WTC11 (cell line): Measurements from ENCODE around the gene FYCO1. TPM values are rescaled to one million over a fixed set of nuclear protein-coding genes. Genes with fewer than 3 reads are reported as not detected.

ENCODE experiments used
- ATAC-seq: fragments of 200-7000 bp; cut with Tn5 transposase; 2 replicates; pipeline ENCODE4 v1.10.0; 2021; ENCODE audit warnings: mild to moderate bottlenecking, moderate library complexity
- CTCF ChIA-PET: fragments of 300-600 bp; sonication (Branson Sonifier 250); formaldehyde crosslinking; loops from one replicate; lab custom pipeline; 2021; ENCODE audit warnings: antibody characterized with exemption; lab: Charles Lee
- POLR2A ChIA-PET: fragments of 350-600 bp; sonication (Branson Sonifier 250); formaldehyde crosslinking; loops from one replicate; lab custom pipeline; 2021; ENCODE audit warnings: antibody characterized with exemption; lab: Charles Lee
- DNase-seq: peaks from one replicate; pipeline ENCODE4 v3.0.0; 2021; ENCODE audit warnings: low spot score
- H3K27ac Mint-ChIP-seq: 2 replicates; pipeline ENCODE4 v1.8.0; 2021; ENCODE audit warnings: mixed read lengths
- H3K27me3 Mint-ChIP-seq: 2 replicates; pipeline ENCODE4 v1.8.0; 2021; ENCODE audit warnings: low read depth, mild to moderate bottlenecking, moderate library complexity, mixed read lengths
- H3K36me3 Mint-ChIP-seq: 2 replicates; pipeline ENCODE4 v1.8.0; 2021; ENCODE audit warnings: mixed read lengths
- H3K4me1 Mint-ChIP-seq: 2 replicates; pipeline ENCODE4 v1.8.0; 2022; ENCODE audit warnings: mixed read lengths
- H3K4me3 Mint-ChIP-seq: 2 replicates; pipeline ENCODE4 v1.8.0; 2021; ENCODE audit warnings: mild to moderate bottlenecking, moderate library complexity, mixed read lengths
- H3K9me3 Mint-ChIP-seq: 2 replicates; pipeline ENCODE4 v1.8.0; 2021; ENCODE audit warnings: mixed read lengths
- CREM ChIP-seq: sonication (generic); formaldehyde crosslinking; IDR thresholded peaks from 2 replicates; pipeline ENCODE4 v1.8.1; 2022; ENCODE audit warnings: mild to moderate bottlenecking, missing genetic modification reagents, moderate library complexity
- ELF4 ChIP-seq: sonication (generic); formaldehyde crosslinking; IDR thresholded peaks from 2 replicates; pipeline ENCODE4 v1.8.1; 2022; ENCODE audit warnings: low read depth, mild to moderate bottlenecking, moderate library complexity, missing genetic modification reagents
- EMX1 ChIP-seq: fragments of 250-450 bp; sonication (Bioruptor Pico); IDR thresholded peaks from 2 replicates; pipeline ENCODE4 v1.8.0; 2021; ENCODE audit warnings: mild to moderate bottlenecking
- FOXK1 ChIP-seq: sonication (generic); formaldehyde crosslinking; IDR thresholded peaks from 2 replicates; pipeline ENCODE4 v1.8.0; 2022; ENCODE audit warnings: mild to moderate bottlenecking, moderate library complexity, missing genetic modification reagents
- FOXP1 ChIP-seq: sonication (generic); formaldehyde crosslinking; IDR thresholded peaks from 2 replicates; pipeline ENCODE4 v1.8.0; 2022; ENCODE audit warnings: missing genetic modification reagents, mild to moderate bottlenecking, moderate library complexity, borderline replicate concordance
- IRF2 ChIP-seq: sonication (generic); formaldehyde crosslinking; IDR thresholded peaks from 2 replicates; pipeline ENCODE4 v1.8.0; 2022; ENCODE audit warnings: low read depth, missing genetic modification reagents, borderline replicate concordance
- MXD4 ChIP-seq: fragments of 250-450 bp; sonication (Bioruptor Pico); IDR thresholded peaks from 2 replicates; pipeline ENCODE4 v1.8.0; 2021; ENCODE audit warnings: mild to moderate bottlenecking, moderate library complexity, borderline replicate concordance
- NR3C1 ChIP-seq: sonication (generic); formaldehyde crosslinking; conservative IDR thresholded peaks from 2 replicates; pipeline ENCODE4 v1.8.1; 2023; ENCODE audit warnings: low read depth, mild to moderate bottlenecking, missing genetic modification reagents
- SMAD4 ChIP-seq: sonication (generic); formaldehyde crosslinking; IDR thresholded peaks from 2 replicates; pipeline ENCODE4 v1.8.0; 2022; ENCODE audit warnings: mild to moderate bottlenecking, missing genetic modification reagents
- TCF7 ChIP-seq: sonication (generic); formaldehyde crosslinking; IDR thresholded peaks from 2 replicates; pipeline ENCODE4 v1.8.0; 2022; ENCODE audit warnings: mild to moderate bottlenecking, low read depth, missing genetic modification reagents, moderate library complexity
- TEAD1 ChIP-seq: sonication (generic); formaldehyde crosslinking; IDR thresholded peaks from 2 replicates; pipeline ENCODE4 v1.8.0; 2022; ENCODE audit warnings: mild to moderate bottlenecking, missing genetic modification reagents
- TP53 ChIP-seq: sonication (generic); formaldehyde crosslinking; IDR thresholded peaks from 2 replicates; pipeline ENCODE4 v1.8.1; 2023; ENCODE audit warnings: mild to moderate bottlenecking, missing genetic modification reagents
- ZNF219 ChIP-seq: sonication (generic); formaldehyde crosslinking; IDR thresholded peaks from 2 replicates; pipeline ENCODE4 v1.8.0; 2023; ENCODE audit warnings: missing genetic modification reagents, mild to moderate bottlenecking, borderline replicate concordance
- ZNF416 ChIP-seq: fragments of 250-450 bp; sonication (Bioruptor Pico); IDR thresholded peaks from 2 replicates; pipeline ENCODE4 v1.9.0; 2021; ENCODE audit warnings: mild to moderate bottlenecking, inconsistent platforms
- total RNA-seq: library from RNA; stranded (reverse); gene quantifications from 3 replicates; pipeline ENCODE4 v1.2.3, GENCODE V29; 2021
- TF ChIP-seq, protein P1 (sequence below): sonication (generic); formaldehyde crosslinking; IDR thresholded peaks from 2 replicates; pipeline ENCODE4 v1.8.0; 2022; ENCODE audit warnings: missing genetic modification reagents
- TF ChIP-seq, protein P2 (sequence below): sonication (generic); formaldehyde crosslinking; IDR thresholded peaks from 2 replicates; pipeline ENCODE4 v1.8.1; 2023; ENCODE audit warnings: mild to moderate bottlenecking, missing genetic modification reagents
- TF ChIP-seq, protein P3 (sequence below): sonication (generic); formaldehyde crosslinking; IDR thresholded peaks from 2 replicates; pipeline ENCODE4 v1.8.1; 2023; ENCODE audit warnings: mild to moderate bottlenecking, missing genetic modification reagents
- TF ChIP-seq, protein P4 (sequence below): sonication (generic); formaldehyde crosslinking; IDR thresholded peaks from 2 replicates; pipeline ENCODE4 v1.8.0; 2022; ENCODE audit warnings: mild to moderate bottlenecking, missing genetic modification reagents

Gene FYCO1
- total RNA-seq, 1 experiment from 2014 or later, result 13.9 TPM

DNA sequence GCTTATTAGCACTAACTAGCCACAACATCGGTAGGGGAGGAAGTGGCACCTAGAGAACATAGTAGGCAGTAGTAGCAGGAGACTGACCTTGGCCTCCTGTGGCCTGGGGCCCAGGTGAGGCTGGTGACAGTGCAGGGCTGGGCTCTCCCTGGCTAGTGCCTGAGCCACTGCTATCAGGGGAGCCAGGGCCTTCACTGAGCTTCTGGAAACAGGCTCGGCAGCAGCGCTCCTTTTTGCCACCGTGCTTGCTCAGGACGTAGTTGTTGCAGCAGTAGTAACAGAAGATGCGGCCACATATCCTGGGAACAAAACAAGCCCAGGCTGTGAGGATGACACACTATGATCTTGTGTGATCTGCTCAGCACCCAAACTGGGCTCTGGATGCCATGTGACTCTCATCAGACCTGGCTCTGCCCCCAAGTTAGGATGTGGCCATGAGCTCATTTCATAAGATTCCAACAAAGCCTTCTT is 37.3 kb downstream of the FYCO1 start:
- ChIA-PET CTCF (interaction anchor here (0.6 to 2.5 kb wide), 3 partner anchors 8 to 37 kb away, joined by 3 to 10 read pairs (median 3); no protein-coding TSS in a partner anchor), POLR2A (no interaction called here)
- no peak for ATAC-seq
- no peak overlapping the region for H3K4me3 Mint-ChIP-seq
- H3K27me3 Mint-ChIP-seq, result no peaks in the 10 kb centered on the region
- H3K36me3 Mint-ChIP-seq, result peaks cover 80% of the 10 kb centered on the region
- no peak overlapping the region for H3K27ac Mint-ChIP-seq
- H3K9me3 Mint-ChIP-seq, result no peaks in the 10 kb centered on the region
- H3K4me1 Mint-ChIP-seq, result no peaks in the 10 kb centered on the region
- no peak for DNase-seq
- no peak for TF ChIP-seq TP53 (CRISPR knock-in tag)
- no peak for TF ChIP-seq EMX1 (CRISPR knock-in tag)
- no peak for TF ChIP-seq TCF7 (CRISPR knock-in tag)
- TF ChIP-seq SMAD4 (CRISPR knock-in tag), result no peak
- TF ChIP-seq ZNF416, result no peak
- TF ChIP-seq, protein P1, sequence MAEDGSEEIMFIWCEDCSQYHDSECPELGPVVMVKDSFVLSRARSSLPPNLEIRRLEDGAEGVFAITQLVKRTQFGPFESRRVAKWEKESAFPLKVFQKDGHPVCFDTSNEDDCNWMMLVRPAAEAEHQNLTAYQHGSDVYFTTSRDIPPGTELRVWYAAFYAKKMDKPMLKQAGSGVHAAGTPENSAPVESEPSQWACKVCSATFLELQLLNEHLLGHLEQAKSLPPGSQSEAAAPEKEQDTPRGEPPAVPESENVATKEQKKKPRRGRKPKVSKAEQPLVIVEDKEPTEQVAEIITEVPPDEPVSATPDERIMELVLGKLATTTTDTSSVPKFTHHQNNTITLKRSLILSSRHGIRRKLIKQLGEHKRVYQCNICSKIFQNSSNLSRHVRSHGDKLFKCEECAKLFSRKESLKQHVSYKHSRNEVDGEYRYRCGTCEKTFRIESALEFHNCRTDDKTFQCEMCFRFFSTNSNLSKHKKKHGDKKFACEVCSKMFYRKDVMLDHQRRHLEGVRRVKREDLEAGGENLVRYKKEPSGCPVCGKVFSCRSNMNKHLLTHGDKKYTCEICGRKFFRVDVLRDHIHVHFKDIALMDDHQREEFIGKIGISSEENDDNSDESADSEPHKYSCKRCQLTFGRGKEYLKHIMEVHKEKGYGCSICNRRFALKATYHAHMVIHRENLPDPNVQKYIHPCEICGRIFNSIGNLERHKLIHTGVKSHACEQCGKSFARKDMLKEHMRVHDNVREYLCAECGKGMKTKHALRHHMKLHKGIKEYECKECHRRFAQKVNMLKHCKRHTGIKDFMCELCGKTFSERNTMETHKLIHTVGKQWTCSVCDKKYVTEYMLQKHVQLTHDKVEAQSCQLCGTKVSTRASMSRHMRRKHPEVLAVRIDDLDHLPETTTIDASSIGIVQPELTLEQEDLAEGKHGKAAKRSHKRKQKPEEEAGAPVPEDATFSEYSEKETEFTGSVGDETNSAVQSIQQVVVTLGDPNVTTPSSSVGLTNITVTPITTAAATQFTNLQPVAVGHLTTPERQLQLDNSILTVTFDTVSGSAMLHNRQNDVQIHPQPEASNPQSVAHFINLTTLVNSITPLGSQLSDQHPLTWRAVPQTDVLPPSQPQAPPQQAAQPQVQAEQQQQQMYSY (CRISPR knock-in tag), result no peak
- TF ChIP-seq NR3C1 (CRISPR knock-in tag), result no peak
- no peak for TF ChIP-seq ZNF219
- TF ChIP-seq, protein P2, sequence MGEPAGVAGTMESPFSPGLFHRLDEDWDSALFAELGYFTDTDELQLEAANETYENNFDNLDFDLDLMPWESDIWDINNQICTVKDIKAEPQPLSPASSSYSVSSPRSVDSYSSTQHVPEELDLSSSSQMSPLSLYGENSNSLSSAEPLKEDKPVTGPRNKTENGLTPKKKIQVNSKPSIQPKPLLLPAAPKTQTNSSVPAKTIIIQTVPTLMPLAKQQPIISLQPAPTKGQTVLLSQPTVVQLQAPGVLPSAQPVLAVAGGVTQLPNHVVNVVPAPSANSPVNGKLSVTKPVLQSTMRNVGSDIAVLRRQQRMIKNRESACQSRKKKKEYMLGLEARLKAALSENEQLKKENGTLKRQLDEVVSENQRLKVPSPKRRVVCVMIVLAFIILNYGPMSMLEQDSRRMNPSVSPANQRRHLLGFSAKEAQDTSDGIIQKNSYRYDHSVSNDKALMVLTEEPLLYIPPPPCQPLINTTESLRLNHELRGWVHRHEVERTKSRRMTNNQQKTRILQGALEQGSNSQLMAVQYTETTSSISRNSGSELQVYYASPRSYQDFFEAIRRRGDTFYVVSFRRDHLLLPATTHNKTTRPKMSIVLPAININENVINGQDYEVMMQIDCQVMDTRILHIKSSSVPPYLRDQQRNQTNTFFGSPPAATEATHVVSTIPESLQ (CRISPR knock-in tag), result no peak
- TF ChIP-seq FOXP1 (CRISPR knock-in tag), result no peak
- TF ChIP-seq CREM (CRISPR knock-in tag), result no peak
- no peak for TF ChIP-seq IRF2 (CRISPR knock-in tag)
- TF ChIP-seq, protein P3, sequence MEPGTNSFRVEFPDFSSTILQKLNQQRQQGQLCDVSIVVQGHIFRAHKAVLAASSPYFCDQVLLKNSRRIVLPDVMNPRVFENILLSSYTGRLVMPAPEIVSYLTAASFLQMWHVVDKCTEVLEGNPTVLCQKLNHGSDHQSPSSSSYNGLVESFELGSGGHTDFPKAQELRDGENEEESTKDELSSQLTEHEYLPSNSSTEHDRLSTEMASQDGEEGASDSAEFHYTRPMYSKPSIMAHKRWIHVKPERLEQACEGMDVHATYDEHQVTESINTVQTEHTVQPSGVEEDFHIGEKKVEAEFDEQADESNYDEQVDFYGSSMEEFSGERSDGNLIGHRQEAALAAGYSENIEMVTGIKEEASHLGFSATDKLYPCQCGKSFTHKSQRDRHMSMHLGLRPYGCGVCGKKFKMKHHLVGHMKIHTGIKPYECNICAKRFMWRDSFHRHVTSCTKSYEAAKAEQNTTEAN (CRISPR knock-in tag), result no peak
- no peak for TF ChIP-seq FOXK1 (CRISPR knock-in tag)
- no peak for TF ChIP-seq TEAD1
- TF ChIP-seq ELF4 (CRISPR knock-in tag), result no peak
- TF ChIP-seq, all 79 proteins: peak for 0

DNA sequence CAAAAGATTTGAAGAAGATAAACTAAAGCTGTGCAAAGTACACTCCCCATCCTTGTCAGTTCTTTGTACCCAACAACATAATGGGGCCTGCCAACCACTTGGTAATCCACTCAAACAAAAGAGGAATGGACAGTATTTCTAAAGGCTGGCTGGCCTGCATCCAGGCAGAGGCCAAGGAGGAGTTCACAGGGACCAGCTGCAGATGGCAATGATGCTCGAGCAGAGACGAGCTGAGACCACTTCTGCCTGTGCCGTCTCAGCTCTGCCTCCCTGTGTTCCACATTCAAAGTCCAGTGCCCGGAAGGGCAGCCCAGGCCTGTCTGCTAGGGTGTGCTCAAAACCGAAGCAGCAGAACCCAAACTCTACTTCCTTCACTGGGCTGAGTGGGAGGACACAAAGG is 38.0 kb downstream of the FYCO1 start:
- no peak for ATAC-seq
- Mint-ChIP-seq H3K9me3 (no peaks in the 10 kb centered on the region), H3K4me1 (no peaks in the 10 kb centered on the region), H3K4me3 (no peak overlapping the region), H3K27ac (no peak overlapping the region), H3K27me3 (no peaks in the 10 kb centered on the region), H3K36me3 (peaks cover 80% of the 10 kb centered on the region)
- POLR2A ChIA-PET, result no interaction called here
- CTCF ChIA-PET, result interaction anchor here (0.6 to 2.5 kb wide), 3 partner anchors 9 to 36 kb away, joined by 3 to 10 read pairs (median 3); no protein-coding TSS in a partner anchor
- TF ChIP-seq, protein P4, sequence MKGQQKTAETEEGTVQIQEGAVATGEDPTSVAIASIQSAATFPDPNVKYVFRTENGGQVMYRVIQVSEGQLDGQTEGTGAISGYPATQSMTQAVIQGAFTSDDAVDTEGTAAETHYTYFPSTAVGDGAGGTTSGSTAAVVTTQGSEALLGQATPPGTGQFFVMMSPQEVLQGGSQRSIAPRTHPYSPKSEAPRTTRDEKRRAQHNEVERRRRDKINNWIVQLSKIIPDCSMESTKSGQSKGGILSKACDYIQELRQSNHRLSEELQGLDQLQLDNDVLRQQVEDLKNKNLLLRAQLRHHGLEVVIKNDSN (CRISPR knock-in tag), result no peak
- TF ChIP-seq MXD4 (CRISPR knock-in tag), result no peak
- DNase-seq, result no peak
